AG04449 (cell line): ENCODE data around the gene CISH.

Source experiments
- CTCF ChIA-PET: fragments of 350-600 bp; formaldehyde crosslinking; extraction: SDS; loops from one replicate; lab custom pipeline; 2021; ENCODE audit warnings: antibody characterized with exemption; lab: Yijun Ruan, JAX
- POLR2A ChIA-PET: fragments of 400-600, 350-600 bp; formaldehyde crosslinking; extraction: SDS; loops from one replicate; lab custom pipeline; 2020; ENCODE audit warnings: antibody characterized with exemption, inconsistent platforms; lab: Yijun Ruan, JAX
- DNase-seq: peaks from one replicate; pipeline ENCODE4 v3.0.0-alpha.2; 2010; ENCODE audit warnings: low read depth, low spot score
- H3K4me3 ChIP-seq: 2 replicates; pipeline ENCODE4 v1.5.1; 2011; ENCODE audit warnings: low read depth, mild to moderate bottlenecking, control low read depth, low read length
- TF ChIP-seq, protein P1 (sequence below): IDR thresholded peaks from one replicate; pipeline ENCODE4 v1.5.1; 2011; ENCODE audit warnings: mild to moderate bottlenecking, moderate library complexity, low read length, control low read depth, inconsistent platforms; ENCODE audit not compliant: insufficient read depth; ENCODE audit errors: missing control alignments

CISH gene

GRCh38 chr3:50573566-50574443 is 37.8 kb downstream of the CISH start:
- TF ChIP-seq, protein P1, sequence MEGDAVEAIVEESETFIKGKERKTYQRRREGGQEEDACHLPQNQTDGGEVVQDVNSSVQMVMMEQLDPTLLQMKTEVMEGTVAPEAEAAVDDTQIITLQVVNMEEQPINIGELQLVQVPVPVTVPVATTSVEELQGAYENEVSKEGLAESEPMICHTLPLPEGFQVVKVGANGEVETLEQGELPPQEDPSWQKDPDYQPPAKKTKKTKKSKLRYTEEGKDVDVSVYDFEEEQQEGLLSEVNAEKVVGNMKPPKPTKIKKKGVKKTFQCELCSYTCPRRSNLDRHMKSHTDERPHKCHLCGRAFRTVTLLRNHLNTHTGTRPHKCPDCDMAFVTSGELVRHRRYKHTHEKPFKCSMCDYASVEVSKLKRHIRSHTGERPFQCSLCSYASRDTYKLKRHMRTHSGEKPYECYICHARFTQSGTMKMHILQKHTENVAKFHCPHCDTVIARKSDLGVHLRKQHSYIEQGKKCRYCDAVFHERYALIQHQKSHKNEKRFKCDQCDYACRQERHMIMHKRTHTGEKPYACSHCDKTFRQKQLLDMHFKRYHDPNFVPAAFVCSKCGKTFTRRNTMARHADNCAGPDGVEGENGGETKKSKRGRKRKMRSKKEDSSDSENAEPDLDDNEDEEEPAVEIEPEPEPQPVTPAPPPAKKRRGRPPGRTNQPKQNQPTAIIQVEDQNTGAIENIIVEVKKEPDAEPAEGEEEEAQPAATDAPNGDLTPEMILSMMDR = no peak
- H3K4me3 ChIP-seq = no peak overlapping the region
- CTCF ChIA-PET = interaction anchor here (3.4 to 26.0 kb wide), 4 partner anchors 8 to 40 kb away, joined by 31 to 819 read pairs (median 124); partner anchors contain the start of genes CISH and MAPKAPK3
- DNase-seq = no peak
- POLR2A ChIA-PET = no interaction called here

- TF ChIP-seq, protein P1 = no peak
- ChIA-PET POLR2A (no interaction called here), CTCF (interaction anchor here (0.9 to 26.0 kb wide), 10 partner anchors 9 to 810 kb away, joined by 3 to 819 read pairs (median 6); partner anchors contain the start of genes CISH, CYB561D2, MAPKAPK3 and NPRL2)
- no peak overlapping the region for H3K4me3 ChIP-seq
- no peak for DNase-seq
These were observed 38.7 kb downstream of the CISH start for GRCh38 chr3:50572801-50573371.

GRCh38 chr3:50572158-50572557 is 39.4 kb downstream of the CISH start:
- no peak for DNase-seq
- no peak overlapping the region for H3K4me3 ChIP-seq
- ChIA-PET POLR2A (interaction anchor here (1.2 to 3.7 kb wide), 2 partner anchors 29 to 44 kb away, joined by 3 to 18 read pairs; partner anchors contain the start of gene MAPKAPK3), CTCF (interaction anchor here (0.9 to 26.0 kb wide), 12 partner anchors 10 to 817 kb away, joined by 3 to 819 read pairs (median 6); partner anchors contain the start of genes CISH, CYB561D2, MAPKAPK3 and NPRL2)
- TF ChIP-seq, protein P1 = peak; percentile 93

GRCh38 chr3:50571486-50571885 is 40.1 kb downstream of the CISH start:
- ChIA-PET POLR2A (interaction anchor here (1.2 to 3.7 kb wide), 3 partner anchors 30 to 45 kb away, joined by 3 to 19 read pairs (median 18); partner anchors contain the start of genes CISH and MAPKAPK3), CTCF (interaction anchor here (1.1 to 26.0 kb wide), 10 partner anchors 10 to 818 kb away, joined by 3 to 819 read pairs (median 6); partner anchors contain the start of genes CISH, CYB561D2, MAPKAPK3 and NPRL2)
- TF ChIP-seq, protein P1 = no peak
- no peak overlapping the region; the same call in 1 of the 2 replicates for H3K4me3 ChIP-seq
- DNase-seq = no peak

GRCh38 chr3:50570508-50571279 is 40.9 kb downstream of the CISH start:
- H3K4me3 ChIP-seq = peak overlapping the region; percentile 97
- TF ChIP-seq, protein P1 = no peak
- DNase-seq = no peak
- ChIA-PET CTCF (interaction anchor here (0.8 to 26.0 kb wide), 14 partner anchors 8 to 819 kb away, joined by 3 to 819 read pairs (median 6); partner anchors contain the start of genes CISH, CYB561D2, MAPKAPK3 and NPRL2), POLR2A (interaction anchor here (1.2 to 3.7 kb wide), 3 partner anchors 31 to 46 kb away, joined by 3 to 19 read pairs (median 18); partner anchors contain the start of genes CISH and MAPKAPK3)
